PC-9 (cell line): ENCODE measurements around the gene TMTC2. TPM values are rescaled to one million over a fixed set of nuclear protein-coding genes. Genes with fewer than 3 reads are reported as not detected.

Source experiments
- BruUV-seq: library from RNA; stranded (reverse); fragments of 400-500 nt; replicated peaks from 2 replicates; lab custom pipeline; 2021; lab: Mats Ljungman, UMichigan
- CTCF ChIA-PET: fragments of 300-600 bp; sonication (Branson Sonifier 250); formaldehyde crosslinking; loops from one replicate; lab custom pipeline; 2022; ENCODE audit warnings: antibody characterized with exemption; lab: Charles Lee
- POLR2A ChIA-PET: fragments of 300-600 bp; sonication (Branson Sonifier 250); formaldehyde crosslinking; loops from one replicate; lab custom pipeline; 2022; ENCODE audit warnings: antibody characterized with exemption; ENCODE audit not compliant: unreplicated experiment; lab: Charles Lee
- DNase-seq, 2 experiments: peaks; one replicate each; pipeline versions ENCODE4 v3.0.0 to v3.0.0-alpha.2; 2015 to 2022; ENCODE audit warnings: mixed read lengths in 1 of 2
- H2AFZ ChIP-seq: fragments of 200-600 bp; sonication (generic); 2 replicates; pipeline ENCODE4 v1.8.1; 2017; ENCODE audit warnings: antibody characterized with exemption
- H3F3A ChIP-seq: fragments of 200-600 bp; sonication (generic); 2 replicates; pipeline ENCODE4 v1.8.1; 2017; ENCODE audit warnings: antibody characterized with exemption, mild to moderate bottlenecking, low read depth; ENCODE audit not compliant: insufficient read depth
- H3K27ac ChIP-seq: fragments of 200-600 bp; sonication (generic); 2 replicates; pipeline ENCODE4 v1.6.1; 2016; ENCODE audit warnings: mixed run types
- H3K27me3 ChIP-seq: fragments of 200-600 bp; sonication (generic); 2 replicates; pipeline ENCODE4 v1.6.1; 2016; ENCODE audit warnings: low read depth, mixed run types; ENCODE audit not compliant: insufficient read depth
- H3K36me3 ChIP-seq: fragments of 200-600 bp; sonication (generic); 2 replicates; pipeline ENCODE4 v1.6.1; 2016; ENCODE audit warnings: low read depth, mixed run types
- H3K4me1 ChIP-seq: fragments of 200-600 bp; sonication (generic); replicated peaks from 2 replicates; pipeline ENCODE4 v1.6.1; 2016; ENCODE audit warnings: mixed run types; ENCODE audit not compliant: insufficient read depth
- H3K4me2 ChIP-seq: fragments of 200-600 bp; sonication (generic); 2 replicates; pipeline ENCODE4 v1.6.1; 2017; ENCODE audit warnings: mixed run types
- H3K4me3 ChIP-seq: fragments of 200-600 bp; sonication (generic); 2 replicates; pipeline ENCODE4 v1.6.1; 2016; ENCODE audit warnings: mixed run types
- H3K79me2 ChIP-seq: fragments of 200-600 bp; sonication (generic); 2 replicates; pipeline ENCODE4 v1.6.1; 2017; ENCODE audit warnings: low read depth, mixed run types
- H3K9me2 ChIP-seq: fragments of 200-600 bp; sonication (generic); 2 replicates; pipeline ENCODE4 v1.8.1; 2017; ENCODE audit warnings: mild to moderate bottlenecking; ENCODE audit not compliant: insufficient read depth
- H3K9me3 ChIP-seq: fragments of 200-600 bp; sonication (generic); 2 replicates; pipeline ENCODE4 v1.8.1; 2016; ENCODE audit warnings: low read depth; ENCODE audit not compliant: insufficient read depth
- H4K20me1 ChIP-seq: fragments of 200-600 bp; sonication (generic); 2 replicates; pipeline ENCODE4 v1.8.1; 2017; ENCODE audit not compliant: insufficient read depth
- EZH2 ChIP-seq: fragments of 200-600 bp; sonication (generic); IDR thresholded peaks from 2 replicates; pipeline ENCODE4 v1.8.0; 2017; ENCODE audit warnings: antibody characterized with exemption, low read depth
- intact Hi-C: fragments of 100-400 bp; cut with micrococcal nuclease; formaldehyde crosslinking; loops from one replicate; pipeline ENCODE4 v1.10.0; 2022; ENCODE audit not compliant: unreplicated experiment
- total RNA-seq: library from RNA; stranded (reverse); gene quantifications from 2 replicates; pipeline ENCODE4 v1.2.3, GENCODE V29; 2021
- TF ChIP-seq, protein P1 (sequence below): fragments of 200-600 bp; sonication (generic); conservative IDR thresholded peaks from 2 replicates; pipeline ENCODE4 v1.6.1; 2017; ENCODE audit warnings: mixed run types, antibody characterized with exemption, mild to moderate bottlenecking, moderate library complexity

Gene TMTC2
- total RNA-seq, 1 experiment from 2014 or later: 8.6 TPM

DNA sequence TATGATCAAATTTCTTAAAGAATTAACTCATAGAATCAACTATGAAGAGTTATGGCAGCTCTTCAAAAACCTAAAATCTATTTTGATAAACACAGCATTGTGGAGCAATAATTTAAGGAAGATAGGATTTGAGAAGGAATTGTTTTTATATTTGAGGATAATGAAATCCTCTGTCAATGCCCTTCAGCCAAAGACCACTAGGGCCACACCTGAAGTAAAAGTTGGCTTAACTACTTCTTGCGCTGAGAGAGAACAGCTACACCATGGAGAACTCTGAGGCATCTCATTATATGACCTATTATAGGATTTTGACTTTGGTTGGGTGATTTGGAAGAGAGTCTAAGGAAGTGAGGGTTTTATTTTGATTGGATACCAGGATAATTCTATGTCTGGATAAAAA lies 237.2 kb downstream of the TMTC2 start:
- DNase-seq: no peak
- Histone ChIP-seq H3K36me3 (no peaks in the 10 kb centered on the region), H2AFZ (no peak overlapping the region), H3K4me2 (no peak overlapping the region), H3K27me3 (no peaks in the 10 kb centered on the region), H3K9me2 (no peaks in the 10 kb centered on the region), H3K9me3 (no peaks in the 10 kb centered on the region), H3K4me1 (no peaks in the 10 kb centered on the region), H3K4me3 (no peak overlapping the region), H3K27ac (no peak overlapping the region), H4K20me1 (no peaks in the 10 kb centered on the region), H3K79me2 (no peaks in the 10 kb centered on the region), H3F3A (no peaks in the 10 kb centered on the region)
- POLR2A ChIA-PET: no interaction called here
- no TSS peak for BruUV-seq
- intact Hi-C loops: no loop called here
- TF ChIP-seq EZH2: no peak
- TF ChIP-seq, protein P1, sequence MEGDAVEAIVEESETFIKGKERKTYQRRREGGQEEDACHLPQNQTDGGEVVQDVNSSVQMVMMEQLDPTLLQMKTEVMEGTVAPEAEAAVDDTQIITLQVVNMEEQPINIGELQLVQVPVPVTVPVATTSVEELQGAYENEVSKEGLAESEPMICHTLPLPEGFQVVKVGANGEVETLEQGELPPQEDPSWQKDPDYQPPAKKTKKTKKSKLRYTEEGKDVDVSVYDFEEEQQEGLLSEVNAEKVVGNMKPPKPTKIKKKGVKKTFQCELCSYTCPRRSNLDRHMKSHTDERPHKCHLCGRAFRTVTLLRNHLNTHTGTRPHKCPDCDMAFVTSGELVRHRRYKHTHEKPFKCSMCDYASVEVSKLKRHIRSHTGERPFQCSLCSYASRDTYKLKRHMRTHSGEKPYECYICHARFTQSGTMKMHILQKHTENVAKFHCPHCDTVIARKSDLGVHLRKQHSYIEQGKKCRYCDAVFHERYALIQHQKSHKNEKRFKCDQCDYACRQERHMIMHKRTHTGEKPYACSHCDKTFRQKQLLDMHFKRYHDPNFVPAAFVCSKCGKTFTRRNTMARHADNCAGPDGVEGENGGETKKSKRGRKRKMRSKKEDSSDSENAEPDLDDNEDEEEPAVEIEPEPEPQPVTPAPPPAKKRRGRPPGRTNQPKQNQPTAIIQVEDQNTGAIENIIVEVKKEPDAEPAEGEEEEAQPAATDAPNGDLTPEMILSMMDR: no peak
- CTCF ChIA-PET: no interaction called here

DNA sequence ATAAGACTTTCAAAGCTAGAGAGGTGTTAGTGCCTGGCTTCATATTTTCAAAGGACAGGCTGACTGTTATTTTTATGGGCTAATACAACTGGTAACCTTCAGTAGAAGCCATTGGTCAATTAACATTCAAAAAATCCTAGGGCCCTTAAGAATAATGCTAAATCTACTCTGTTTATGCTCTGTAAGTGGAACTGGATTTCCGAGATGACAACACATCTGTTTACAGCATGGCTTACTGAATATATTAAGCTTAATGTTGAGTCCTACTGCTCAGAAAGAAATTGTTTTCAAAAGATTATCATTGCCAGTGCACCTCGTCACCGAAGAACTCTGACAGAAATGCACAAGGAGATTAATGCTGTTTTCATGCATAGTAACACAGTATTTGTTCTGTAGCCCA lies 239.9 kb downstream of the TMTC2 start:
- no TSS peak for BruUV-seq
- CTCF ChIA-PET: no interaction called here

DNA sequence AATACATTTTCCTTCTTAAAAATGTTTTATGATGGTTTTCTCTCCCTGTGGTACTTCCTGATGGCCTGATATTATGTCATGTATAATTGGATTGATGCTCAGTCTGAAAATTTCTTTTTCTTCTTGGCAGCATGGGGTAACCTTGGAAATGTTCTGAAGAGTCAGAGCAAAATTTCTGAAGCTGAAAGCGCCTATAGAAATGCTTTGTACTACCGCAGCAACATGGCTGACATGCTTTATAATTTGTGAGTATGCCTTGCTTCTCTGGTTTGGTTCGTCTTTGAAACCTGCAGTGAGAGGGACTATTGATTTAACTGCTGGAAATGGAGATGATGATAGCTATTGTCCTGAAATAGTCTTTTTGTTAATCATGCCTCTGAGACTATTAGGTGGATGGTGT lies 243.6 kb downstream of the TMTC2 start:
- H3K4me2 ChIP-seq: no peak overlapping the region
- H3K36me3 ChIP-seq: no peaks in the 10 kb centered on the region
- H2AFZ ChIP-seq: no peak overlapping the region
- H3K9me2 ChIP-seq: no peaks in the 10 kb centered on the region
- H3K4me3 ChIP-seq: no peak overlapping the region
- POLR2A ChIA-PET: interaction anchor here (0.5 to 0.7 kb wide), 2 partner anchors 99 to 177 kb away, joined by 4 to 6 read pairs; no protein-coding TSS in a partner anchor
- no peaks in the 10 kb centered on the region for H3K9me3 ChIP-seq
- H3K79me2 ChIP-seq: no peaks in the 10 kb centered on the region
- no peaks in the 10 kb centered on the region for H4K20me1 ChIP-seq
- DNase-seq: no peak
- intact Hi-C loops: no loop called here
- H3K27ac ChIP-seq: no peak overlapping the region
- TF ChIP-seq, protein P1: no peak
- no peak for TF ChIP-seq EZH2
- BruUV-seq: no TSS peak
- no peaks in the 10 kb centered on the region for H3K4me1 ChIP-seq
- H3F3A ChIP-seq: no peaks in the 10 kb centered on the region
- H3K27me3 ChIP-seq: no peaks in the 10 kb centered on the region
- CTCF ChIA-PET: no interaction called here

More for the DNA sequence above, 239.9 kb downstream of the TMTC2 start:
- intact Hi-C loops: no loop called here
- H3K4me3 ChIP-seq: no peak overlapping the region
- TF ChIP-seq, protein P1: no peak
- no peak for TF ChIP-seq EZH2
- no peaks in the 10 kb centered on the region for H3F3A ChIP-seq
- POLR2A ChIA-PET: no interaction called here
- H4K20me1 ChIP-seq: no peaks in the 10 kb centered on the region
- H3K27me3 ChIP-seq: no peaks in the 10 kb centered on the region
- no peak for DNase-seq
- H3K4me1 ChIP-seq: no peaks in the 10 kb centered on the region
- H3K4me2 ChIP-seq: no peak overlapping the region
- no peak overlapping the region for H2AFZ ChIP-seq
- no peaks in the 10 kb centered on the region for H3K36me3 ChIP-seq
- no peaks in the 10 kb centered on the region for H3K79me2 ChIP-seq
- no peaks in the 10 kb centered on the region for H3K9me2 ChIP-seq
- no peaks in the 10 kb centered on the region for H3K9me3 ChIP-seq
- H3K27ac ChIP-seq: no peak overlapping the region
